HG03571 (cell line): ENCODE results near the gene GMPS.
A peak's percentile ranks its signal among the peaks of the same experiment; 100 is the strongest.
"Not testable (repeated sequence)": the region's sequence is repeated elsewhere in the genome, so short reads cannot be mapped to it uniquely, and the experiment has no call there.

Experiments used
- ATAC-seq: cut with Tn5 transposase; IDR thresholded peaks from one replicate; pipeline ENCODE4 v1.9.1; 2021; ENCODE audit not compliant: unreplicated experiment

Gene GMPS

GRCh38 chr3:155870133-155870944 is at the start of gene GMPS:
Gene GMPS (plus strand): TSS chr3:155870650. CDS start chr3:155870871, 221 bp downstream.
- ATAC-seq: peak; percentile 92

- ATAC-seq: not testable (repeated sequence)
Observed at GRCh38 chr3:155828490-155829098, 41.9 kb upstream of the GMPS start.

- no peak for ATAC-seq
Observed at GRCh38 chr3:155835341-155836071, 34.9 kb upstream of the GMPS start.

- ATAC-seq: no peak
Observed at GRCh38 chr3:155843569-155843968, 26.9 kb upstream of the GMPS start.

GRCh38 chr3:155846119-155846518 is 24.3 kb upstream of the GMPS start:
- no peak for ATAC-seq

- ATAC-seq: no peak
Observed at GRCh38 chr3:155847993-155848392, 22.5 kb upstream of the GMPS start.

GRCh38 chr3:155849404-155849803 is 21.0 kb upstream of the GMPS start:
- not testable (repeated sequence) for ATAC-seq

- no peak for ATAC-seq
Observed at GRCh38 chr3:155852341-155852740, 18.1 kb upstream of the GMPS start.

- ATAC-seq: peak; percentile 3
Observed at GRCh38 chr3:155853214-155854140, 17.0 kb upstream of the GMPS start.

- peak; percentile 96 for ATAC-seq
Observed at GRCh38 chr3:155854141-155854940, 16.1 kb upstream of the GMPS start, which contains the start of gene SLC33A1. Gene SLC33A1 (minus strand): TSS chr3:155854427. CDS start chr3:155853997, 430 bp downstream.

- ATAC-seq: no peak
Observed at GRCh38 chr3:155859859-155860258, 10.6 kb upstream of the GMPS start.

- ATAC-seq: not testable (repeated sequence)
Observed at GRCh38 chr3:155860424-155860823, 10.0 kb upstream of the GMPS start.

GRCh38 chr3:155861476-155862183 is 8.8 kb upstream of the GMPS start:
- ATAC-seq: no peak

GRCh38 chr3:155862290-155862982 is 8.0 kb upstream of the GMPS start:
- ATAC-seq: not testable (repeated sequence)

GRCh38 chr3:155863072-155863784 is 7.2 kb upstream of the GMPS start:
- ATAC-seq: no peak

GRCh38 chr3:155869691-155870090 is 759 bp upstream of the GMPS start:
- ATAC-seq: no peak

GRCh38 chr3:155870945-155871745 is 695 bp downstream of the GMPS start:
- peak; percentile 24 for ATAC-seq
